NCI-H2107 treated with DMSO at 0.1 percent for 48 hours (cell line): ENCODE data around the gene RGS3.

Experiments
- DNase-seq: peaks from one replicate; lab custom pipeline; 2025; ENCODE audit not compliant: unreplicated experiment; lab: John Stamatoyannopoulos, UW

RGS3 gene

DNA sequence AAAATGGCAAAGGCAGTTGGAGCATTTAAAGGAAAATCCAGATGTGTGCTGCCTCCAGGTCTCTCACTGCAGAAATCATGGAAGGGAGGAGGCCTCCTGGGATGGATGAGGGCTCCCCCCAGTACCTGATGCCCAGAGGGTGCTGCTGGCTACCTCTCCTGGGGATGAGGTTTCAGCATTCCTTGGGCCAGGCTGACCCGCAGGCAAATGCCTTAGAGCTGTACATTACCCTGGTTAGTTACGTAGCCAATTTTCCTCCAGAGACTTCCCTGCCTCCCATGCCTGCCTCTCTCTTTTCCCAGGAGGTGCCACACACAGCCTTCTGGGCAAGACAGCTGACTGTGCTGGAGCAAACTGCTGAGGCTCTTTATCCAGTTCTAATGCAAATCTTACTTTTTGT, 65.3 kb downstream of the RGS3 start:
- DNase-seq: no peak

- DNase-seq: no peak
Observed at GRCh38 chr9:113529336-113530009, 65.9 kb downstream of the RGS3 start.

- no peak for DNase-seq
Observed at GRCh38 chr9:113530022-113530635, 66.6 kb downstream of the RGS3 start.

- DNase-seq: no peak
Observed at GRCh38 chr9:113530942-113531341, 67.4 kb downstream of the RGS3 start.

GRCh38 chr9:113531919-113532808, 68.6 kb downstream of the RGS3 start:
- DNase-seq: no peak

- DNase-seq: no peak
Observed at GRCh38 chr9:113532809-113533190, 69.3 kb downstream of the RGS3 start.

- DNase-seq: no peak
Observed at GRCh38 chr9:113533335-113534225, 70.1 kb downstream of the RGS3 start.

- DNase-seq: no peak
Observed at GRCh38 chr9:113535756-113536155, 72.2 kb downstream of the RGS3 start.

- DNase-seq: no peak
Observed at GRCh38 chr9:113536166-113536482, 72.6 kb downstream of the RGS3 start.

GRCh38 chr9:113536483-113537228, 73.1 kb downstream of the RGS3 start:
- no peak for DNase-seq

- no peak for DNase-seq
Observed at GRCh38 chr9:113537229-113537810, 73.8 kb downstream of the RGS3 start.

- no peak for DNase-seq
Observed at GRCh38 chr9:113538131-113538530, 74.6 kb downstream of the RGS3 start.

- no peak for DNase-seq
Observed at GRCh38 chr9:113538701-113539430, 75.3 kb downstream of the RGS3 start.

- no peak for DNase-seq
Observed at GRCh38 chr9:113540466-113540865, 76.9 kb downstream of the RGS3 start.

GRCh38 chr9:113541019-113541900, 77.7 kb downstream of the RGS3 start:
- no peak for DNase-seq

DNA sequence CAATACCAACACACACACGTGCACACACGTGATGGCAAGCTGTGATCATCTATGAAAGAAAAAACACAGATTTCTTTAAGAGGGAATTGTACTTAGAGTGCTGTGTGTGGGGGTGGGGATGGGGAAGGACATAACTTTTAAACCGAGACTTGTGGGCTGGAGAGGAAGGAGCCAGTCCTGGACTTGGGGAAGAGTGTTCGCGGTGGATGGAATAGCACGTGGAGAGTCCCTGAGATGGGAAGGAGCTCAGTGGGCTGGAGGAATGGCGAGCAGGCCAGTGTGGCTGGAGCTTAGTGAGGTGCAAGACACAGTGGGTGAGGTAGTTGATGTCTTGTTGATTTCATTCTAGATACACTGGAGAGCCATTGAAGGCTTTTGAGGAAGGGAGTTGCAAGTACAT, 78.5 kb downstream of the RGS3 start:
- no peak for DNase-seq

- DNase-seq: no peak
Observed at GRCh38 chr9:113542741-113543140, 79.2 kb downstream of the RGS3 start.

DNA sequence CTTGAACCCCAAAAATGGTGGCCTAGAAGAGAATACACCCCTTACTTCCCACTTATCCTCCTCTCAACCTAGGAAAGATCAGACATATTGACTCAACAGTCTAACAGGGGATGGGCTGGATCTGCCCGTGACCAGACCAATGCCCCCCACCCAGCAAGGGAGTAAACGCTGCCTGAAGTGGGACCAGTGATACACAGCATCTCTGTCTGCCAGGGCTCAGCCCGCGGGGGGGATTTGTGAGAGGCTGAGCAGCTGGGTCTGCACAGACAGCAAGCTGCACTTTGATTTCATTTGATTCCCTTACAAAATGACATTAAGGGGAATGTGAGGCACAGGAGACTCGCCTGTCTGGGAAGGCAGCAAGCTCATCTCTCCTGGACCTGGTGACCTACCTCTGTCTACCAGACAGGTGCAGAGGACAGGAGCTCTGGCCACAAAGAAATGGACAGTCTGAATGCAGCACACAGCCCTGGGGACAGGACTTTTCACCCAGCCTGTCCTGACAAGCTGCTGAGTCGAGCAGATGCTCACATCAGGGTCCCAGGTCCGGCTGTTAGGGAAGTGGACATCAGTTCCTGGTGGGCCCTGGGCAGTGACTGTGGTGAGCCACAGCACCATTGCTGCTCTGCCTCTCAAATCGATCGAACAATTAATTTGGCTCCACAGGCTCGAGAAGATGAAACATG, 79.9 kb downstream of the RGS3 start:
- DNase-seq: no peak
